Naive B cell (primary cell): ENCODE measurements around the gene MSX2. TPM values are rescaled to one million over a fixed set of nuclear protein-coding genes. Genes with fewer than 3 reads are reported as not detected.
"Not testable (repeated sequence)": the region's sequence is repeated elsewhere in the genome, so short reads cannot be mapped to it uniquely, and the experiment has no call there.

Experiments used
- ATAC-seq, 2 donors: fragments of 150-1000 bp; cut with Tn5 transposase; 2 replicates each; pipeline ENCODE4 v1.10.0; 2021; ENCODE audit warnings: low read depth in 2 of 2, mild to moderate bottlenecking in 2 of 2, moderate library complexity in 2 of 2
- DNase-seq: peaks from one replicate; pipeline ENCODE4 v3.0.0; 2022
- H3K27ac Mint-ChIP-seq, 6 donors: one replicate each; pipeline ENCODE4 v1.8.0; 2020 to 2022; ENCODE audit warnings: mild to moderate bottlenecking in 6 of 6, mixed read lengths in 6 of 6, moderate library complexity in 5 of 6, inconsistent platforms in 2 of 6
- H3K27me3 Mint-ChIP-seq, 3 donors: one replicate each; pipeline ENCODE4 v1.8.0; 2021 to 2022; ENCODE audit warnings: mixed read lengths in 3 of 3, mild to moderate bottlenecking in 1 of 3
- H3K36me3 Mint-ChIP-seq, 2 donors: one replicate each; pipeline ENCODE4 v1.8.0; 2020 to 2022; ENCODE audit warnings: mixed read lengths in 2 of 2, inconsistent platforms in 1 of 2, mild to moderate bottlenecking in 1 of 2
- H3K4me1 Mint-ChIP-seq, 3 donors: one replicate each; pipeline ENCODE4 v1.8.0; 2020 to 2022; ENCODE audit warnings: mixed read lengths in 3 of 3, inconsistent platforms in 1 of 3, mild to moderate bottlenecking in 1 of 3, moderate library complexity in 1 of 3
- H3K4me3 Mint-ChIP-seq, 8 donors: one replicate each; pipeline ENCODE4 v1.8.0; 2020 to 2022; ENCODE audit warnings: mild to moderate bottlenecking in 8 of 8, mixed read lengths in 8 of 8, moderate library complexity in 8 of 8, inconsistent platforms in 2 of 8
- H3K9me3 Mint-ChIP-seq, 7 donors: one replicate each; pipeline ENCODE4 v1.8.0; 2020 to 2022; ENCODE audit warnings: mixed read lengths in 7 of 7, mild to moderate bottlenecking in 5 of 7, inconsistent platforms in 2 of 7, moderate library complexity in 1 of 7
- polyA plus RNA-seq, 6 donors: library from polyadenylated mRNA; unstranded; fragments of 300-500 nt; fragmentation: Illumina TruSeq; gene quantifications; one replicate each; pipeline ENCODE4 v1.2.3, GENCODE V29; 2021; ENCODE audit warnings: low read depth in 6 of 6

Gene MSX2
- polyA plus RNA-seq, 6 donors from 2014 or later, result not detected

GRCh38 chr5:174750711-174751110 lies 26.3 kb downstream of the MSX2 start:
- H3K9me3 Mint-ChIP-seq, result peaks cover 0 to 5% (median 0%) of the 10 kb centered on the region in 7 donors
- no peak for ATAC-seq
- H3K36me3 Mint-ChIP-seq, result no peaks in the 10 kb centered on the region

DNA sequence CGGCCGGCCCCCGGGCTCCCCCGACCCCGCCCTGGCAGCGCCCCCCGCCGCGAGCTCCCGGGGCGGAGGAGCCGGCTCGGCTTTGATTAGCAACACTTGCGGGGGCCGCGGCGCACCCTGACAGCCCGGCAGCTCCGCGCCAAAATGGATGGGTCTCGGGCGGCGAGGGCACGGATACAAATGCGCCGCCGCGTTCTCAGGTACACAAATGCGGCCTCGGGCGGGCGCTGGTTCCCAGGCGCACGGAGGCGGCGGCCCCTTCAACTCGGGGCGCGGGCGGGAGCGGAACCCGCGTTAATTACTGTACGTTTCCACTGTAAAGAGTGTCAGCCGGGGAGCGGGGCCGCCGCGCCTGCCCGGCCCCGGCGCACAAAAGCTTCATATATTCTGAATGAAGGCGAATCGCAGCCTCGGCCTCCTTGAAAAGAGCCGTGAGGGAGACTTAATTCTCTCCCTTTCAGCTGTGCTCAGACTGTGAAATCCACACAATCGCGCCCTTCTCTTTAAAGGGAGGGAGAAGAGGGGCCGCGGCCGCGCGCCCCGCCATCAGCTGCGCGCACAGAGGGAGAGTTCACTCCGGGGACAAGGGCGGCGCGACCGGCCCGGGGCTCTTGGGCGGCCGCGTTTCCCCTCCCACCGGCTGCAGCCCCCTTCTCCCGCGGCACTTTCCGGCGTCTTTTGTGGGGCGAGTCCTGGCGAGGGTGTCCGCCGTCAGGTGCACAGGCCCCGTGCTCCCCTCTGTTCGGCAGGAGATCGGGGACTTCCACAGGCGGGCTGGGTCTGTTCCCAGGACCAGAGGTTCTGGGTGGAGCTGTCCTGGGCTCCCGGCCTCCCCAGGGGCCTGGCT lies 27.0 kb downstream of the MSX2 start:
- Mint-ChIP-seq H3K4me3 (no peak overlapping the region), H3K36me3 (no peaks in the 10 kb centered on the region), H3K4me1 (no peaks in the 10 kb centered on the region), H3K9me3 (peaks cover 0 to 5% (median 0%) of the 10 kb centered on the region in 7 donors), H3K27me3 (peaks cover 44 to 67% (median 52%) of the 10 kb centered on the region in 3 donors), H3K27ac (no peak overlapping the region)
- no peak for ATAC-seq
- DNase-seq, result no peak

More at GRCh38 chr5:174750711-174751110, 26.3 kb downstream of the MSX2 start:
- Mint-ChIP-seq H3K27ac (no peak overlapping the region), H3K4me1 (no peaks in the 10 kb centered on the region), H3K4me3 (no peak overlapping the region), H3K27me3 (peaks cover 51 to 72% (median 51%) of the 10 kb centered on the region in 3 donors)
- DNase-seq, result no peak

GRCh38 chr5:174752121-174752520 lies 27.7 kb downstream of the MSX2 start:
- Mint-ChIP-seq H3K27ac (no peak overlapping the region), H3K9me3 (peaks cover 0 to 5% (median 0%) of the 10 kb centered on the region in 7 donors), H3K36me3 (no peaks in the 10 kb centered on the region), H3K4me3 (no peak overlapping the region), H3K27me3 (peaks cover 41 to 65% (median 50%) of the 10 kb centered on the region in 3 donors), H3K4me1 (no peaks in the 10 kb centered on the region)
- ATAC-seq (no peak), DNase-seq (no peak)

DNA sequence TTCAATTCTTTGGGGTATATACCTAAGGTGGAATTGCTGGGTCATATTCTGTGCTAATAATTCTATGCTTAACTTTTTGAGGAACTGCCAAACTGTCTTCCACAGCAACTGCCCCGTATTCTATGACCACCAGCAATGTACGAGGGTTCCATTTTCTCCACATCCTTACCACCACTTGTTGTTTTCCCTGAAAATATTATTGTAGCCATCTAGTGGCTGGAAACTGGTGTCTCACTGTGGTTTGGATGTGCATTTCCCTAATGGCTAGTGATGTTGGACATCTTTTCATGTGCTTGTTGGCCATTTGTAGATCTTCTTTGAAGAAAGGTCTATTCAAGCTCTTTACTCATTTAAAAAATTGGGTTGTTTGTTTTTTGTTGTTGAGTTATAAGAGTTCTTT lies 30.7 kb downstream of the MSX2 start:
- DNase-seq (no peak), ATAC-seq (no peak)
- Mint-ChIP-seq H3K27ac (no peak overlapping the region), H3K9me3 (peaks cover 0 to 9% (median 5%) of the 10 kb centered on the region in 7 donors), H3K36me3 (no peaks in the 10 kb centered on the region), H3K4me3 (no peak overlapping the region), H3K4me1 (no peaks in the 10 kb centered on the region), H3K27me3 (peaks cover 17 to 41% (median 29%) of the 10 kb centered on the region in 3 donors)

- no peak overlapping the region for H3K4me3 Mint-ChIP-seq
- H3K9me3 Mint-ChIP-seq, result peaks cover 0 to 14% (median 3%) of the 10 kb centered on the region in 7 donors
- ATAC-seq, result no peak
- H3K27ac Mint-ChIP-seq, result no peak overlapping the region
- peaks cover 0 to 8% (median 8%) of the 10 kb centered on the region in 3 donors for H3K27me3 Mint-ChIP-seq
- H3K36me3 Mint-ChIP-seq, result no peaks in the 10 kb centered on the region
- DNase-seq, result no peak
- H3K4me1 Mint-ChIP-seq, result no peaks in the 10 kb centered on the region
Observed at GRCh38 chr5:174759091-174759490, 34.7 kb downstream of the MSX2 start.

- no peaks in the 10 kb centered on the region for H3K36me3 Mint-ChIP-seq
- no peaks in the 10 kb centered on the region for H3K4me1 Mint-ChIP-seq
- peaks cover under 1 to 14% (median 3%) of the 10 kb centered on the region in 7 donors for H3K9me3 Mint-ChIP-seq
- H3K27ac Mint-ChIP-seq, result no peak overlapping the region
- peaks cover 0 to 3% (median 0%) of the 10 kb centered on the region in 3 donors for H3K27me3 Mint-ChIP-seq
- H3K4me3 Mint-ChIP-seq, result no peak overlapping the region
- DNase-seq (no peak), ATAC-seq (no peak)
Observed at GRCh38 chr5:174760721-174761120, 36.3 kb downstream of the MSX2 start.

DNA sequence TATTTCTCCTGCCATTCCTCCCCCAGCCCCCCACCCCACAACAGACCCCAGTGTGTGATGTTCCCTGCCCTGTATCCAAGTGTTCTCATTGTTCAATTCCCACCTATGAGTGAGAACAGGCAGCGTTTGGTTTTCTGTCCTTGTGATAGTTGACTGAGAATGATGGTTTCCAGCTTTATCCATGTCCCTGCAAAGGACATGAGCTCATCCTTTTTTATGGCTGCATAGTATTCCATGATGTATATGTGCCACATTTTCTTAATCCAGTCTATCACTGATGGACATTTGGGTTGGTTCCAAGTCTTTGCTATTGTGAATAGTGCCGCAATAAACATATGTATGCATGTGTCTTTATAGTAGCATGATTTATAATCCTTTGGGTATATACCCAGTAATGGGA lies 37.0 kb downstream of the MSX2 start:
- H3K36me3 Mint-ChIP-seq, DNase-seq, H3K27ac Mint-ChIP-seq, H3K4me3 Mint-ChIP-seq, ATAC-seq, H3K27me3 Mint-ChIP-seq, H3K4me1 Mint-ChIP-seq: not testable (repeated sequence)
- H3K9me3 Mint-ChIP-seq, result peaks cover 1 to 14% (median 3%) of the 10 kb centered on the region in 7 donors

GRCh38 chr5:174764309-174764708 lies 39.9 kb downstream of the MSX2 start:
- peak overlapping the region in 1 of 6 donors; percentile 75 for H3K27ac Mint-ChIP-seq
- peaks cover 0 to 6% (median 5%) of the 10 kb centered on the region in 3 donors for H3K27me3 Mint-ChIP-seq
- H3K9me3 Mint-ChIP-seq, result peaks cover 3 to 15% (median 4%) of the 10 kb centered on the region in 7 donors
- H3K4me3 Mint-ChIP-seq, result no peak overlapping the region
- no peak for DNase-seq
- no peak for ATAC-seq
- no peaks in the 10 kb centered on the region for H3K36me3 Mint-ChIP-seq
- no peaks in the 10 kb centered on the region for H3K4me1 Mint-ChIP-seq

GRCh38 chr5:174765540-174765939 lies 41.2 kb downstream of the MSX2 start:
- Mint-ChIP-seq H3K9me3 (peaks cover 2 to 14% (median 4%) of the 10 kb centered on the region in 7 donors), H3K27me3 (peaks cover 0 to 6% (median 5%) of the 10 kb centered on the region in 3 donors), H3K36me3 (no peaks in the 10 kb centered on the region), H3K27ac (no peak overlapping the region), H3K4me3 (peak overlapping the region in 1 of 8 donors; percentile 43), H3K4me1 (no peaks in the 10 kb centered on the region)
- DNase-seq (no peak), ATAC-seq (no peak)

DNA sequence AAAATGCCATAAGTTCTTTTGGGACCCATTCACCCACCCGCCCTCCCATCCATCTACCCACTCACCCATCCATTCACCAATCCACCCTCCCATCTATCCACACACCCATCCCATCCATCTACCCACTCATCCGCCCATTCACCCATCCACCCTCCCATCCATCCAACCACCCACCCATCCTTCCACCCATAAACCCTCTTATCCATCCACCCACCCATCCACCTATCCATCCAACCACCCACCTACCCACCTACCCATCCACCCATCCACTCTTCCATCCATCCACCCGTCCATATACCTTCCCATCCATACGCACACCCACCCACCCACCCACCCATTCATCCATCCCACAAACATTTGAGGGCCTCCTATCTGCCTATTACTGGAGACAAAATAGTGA lies 43.3 kb downstream of the MSX2 start:
- Mint-ChIP-seq H3K9me3 (peaks cover 2 to 13% (median 5%) of the 10 kb centered on the region in 7 donors), H3K27me3 (peaks cover 3 to 7% (median 5%) of the 10 kb centered on the region in 3 donors), H3K36me3 (no peaks in the 10 kb centered on the region), H3K4me3 (no peak overlapping the region), H3K27ac (peak overlapping the region in 1 of 6 donors; percentile 24), H3K4me1 (peaks cover 0 to under 1% (median 0%) of the 10 kb centered on the region in 3 donors)
- ATAC-seq (no peak), DNase-seq (no peak)

DNA sequence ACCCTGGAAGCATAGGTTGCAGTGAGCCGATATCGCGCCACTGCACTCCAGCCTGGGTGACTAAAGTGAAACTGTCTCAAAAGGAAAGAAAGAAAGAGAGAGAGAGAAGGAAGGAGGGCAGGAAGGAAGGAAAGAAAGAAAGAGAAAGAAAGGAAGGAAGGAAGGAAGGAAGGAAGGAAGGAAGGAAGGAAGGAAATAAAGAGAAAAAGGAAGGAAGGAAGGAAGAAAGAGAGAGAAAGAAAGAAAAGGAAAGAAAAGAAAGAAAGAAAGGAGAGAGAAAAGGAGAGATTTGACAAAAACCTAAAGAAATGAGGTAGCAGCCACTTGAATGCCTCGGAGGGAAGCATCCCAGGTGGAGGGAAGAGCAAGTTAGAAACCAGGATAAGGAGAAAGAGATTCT lies 44.6 kb downstream of the MSX2 start:
- Mint-ChIP-seq H3K4me3 (no peak overlapping the region), H3K4me1 (peaks cover 0 to 4% (median 0%) of the 10 kb centered on the region in 3 donors), H3K36me3 (no peaks in the 10 kb centered on the region), H3K27me3 (peaks cover 5 to 11% (median 8%) of the 10 kb centered on the region in 3 donors), H3K27ac (no peak overlapping the region), H3K9me3 (peaks cover 4 to 17% (median 8%) of the 10 kb centered on the region in 7 donors)
- ATAC-seq, result no peak
- no peak for DNase-seq

DNA sequence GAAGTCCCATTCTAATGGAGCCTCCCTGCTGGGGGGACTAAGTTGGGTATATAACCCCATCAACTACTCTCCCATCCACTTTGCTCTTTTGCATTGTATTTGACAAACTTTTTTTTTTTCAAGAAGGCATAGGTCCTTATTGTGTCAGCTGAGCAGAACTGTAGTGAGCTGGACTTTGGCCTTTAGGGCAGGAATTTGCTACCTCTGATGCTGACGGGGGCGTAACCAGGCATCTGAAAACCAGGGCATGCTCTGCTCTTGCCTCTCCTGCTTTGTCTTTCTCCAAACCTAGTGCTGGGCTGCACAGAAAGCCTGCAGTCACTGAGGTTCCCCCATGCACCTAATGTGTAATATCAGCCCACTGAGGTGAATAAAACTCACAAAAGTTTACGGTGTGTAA lies 49.0 kb downstream of the MSX2 start:
- Mint-ChIP-seq H3K36me3 (no peaks in the 10 kb centered on the region), H3K27me3 (peaks cover 5 to 8% (median 5%) of the 10 kb centered on the region in 3 donors), H3K4me1 (peaks cover 0 to 4% (median 0%) of the 10 kb centered on the region in 3 donors), H3K27ac (no peak overlapping the region), H3K4me3 (no peak overlapping the region), H3K9me3 (peaks cover 0 to 8% (median 4%) of the 10 kb centered on the region in 7 donors)
- no peak for ATAC-seq
- no peak for DNase-seq

- Mint-ChIP-seq H3K27ac (peak overlapping the region in 1 of 6 donors; percentile 72), H3K27me3 (peaks cover 5 to 8% (median 5%) of the 10 kb centered on the region in 3 donors)
Observed at GRCh38 chr5:174775081-174775480, 50.7 kb downstream of the MSX2 start.

GRCh38 chr5:174777111-174777510 lies 52.7 kb downstream of the MSX2 start:
- no peak overlapping the region for H3K4me3 Mint-ChIP-seq
- H3K9me3 Mint-ChIP-seq, result peaks cover 0 to 13% (median 6%) of the 10 kb centered on the region in 7 donors
- no peak for ATAC-seq
- no peaks in the 10 kb centered on the region for H3K36me3 Mint-ChIP-seq
- peaks cover 5 to 8% (median 5%) of the 10 kb centered on the region in 3 donors for H3K27me3 Mint-ChIP-seq
- peaks cover 0 to 4% (median 0%) of the 10 kb centered on the region in 3 donors for H3K4me1 Mint-ChIP-seq
- no peak overlapping the region for H3K27ac Mint-ChIP-seq
- DNase-seq, result no peak

More at GRCh38 chr5:174775081-174775480, 50.7 kb downstream of the MSX2 start:
- no peak for DNase-seq
- Mint-ChIP-seq H3K4me1 (peaks cover 0 to 4% (median 0%) of the 10 kb centered on the region in 3 donors), H3K9me3 (peaks cover 0 to 8% (median 4%) of the 10 kb centered on the region in 7 donors), H3K4me3 (no peak overlapping the region), H3K36me3 (no peaks in the 10 kb centered on the region)
- ATAC-seq, result no peak
